ENCODE data around the gene ADIRF. TPM values are rescaled to one million over a fixed set of nuclear protein-coding genes. Genes with fewer than 3 reads are reported as not detected.

ADIRF gene
- 24.2 and 47.5 TPM in 2 replicates for total RNA-seq

DNA sequence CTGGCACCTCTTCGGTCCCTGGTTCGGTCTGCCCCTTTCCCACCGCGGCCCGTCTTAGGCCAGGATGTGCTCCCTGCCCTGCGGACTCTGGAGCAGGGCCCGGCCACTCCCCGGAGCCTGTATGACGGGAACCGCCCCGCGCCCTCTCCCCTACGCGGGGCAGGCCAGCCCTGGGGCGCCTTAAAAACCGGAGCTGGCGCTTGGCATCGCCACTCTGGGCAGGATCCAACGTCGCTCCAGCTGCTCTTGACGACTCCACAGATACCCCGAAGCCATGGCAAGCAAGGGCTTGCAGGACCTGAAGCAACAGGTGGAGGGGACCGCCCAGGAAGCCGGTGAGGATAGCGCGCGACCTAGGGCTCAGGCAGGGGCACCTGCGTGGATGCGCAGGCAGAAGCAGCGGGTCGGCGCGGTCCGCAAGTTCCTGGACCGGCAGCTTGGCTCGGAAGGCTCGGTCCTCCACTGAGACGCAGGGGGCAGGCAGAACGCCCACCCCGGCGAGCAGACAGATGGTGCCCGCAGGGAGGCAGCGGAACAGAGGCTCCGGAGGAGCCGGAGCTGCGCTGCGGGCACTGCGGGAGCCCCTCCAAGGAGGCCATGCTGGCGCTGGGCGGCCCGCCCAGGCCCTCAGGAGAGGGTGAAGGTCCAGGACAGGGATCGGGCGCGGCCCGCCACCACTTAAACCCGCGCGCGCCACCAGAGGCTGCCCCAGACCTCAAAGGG lies at the start of gene ADIRF:
TSS of gene ADIRF (plus strand) at position 212 of the 723 bp plus-strand sequence. CDS start at position 275, 63 bp downstream.

DNA sequence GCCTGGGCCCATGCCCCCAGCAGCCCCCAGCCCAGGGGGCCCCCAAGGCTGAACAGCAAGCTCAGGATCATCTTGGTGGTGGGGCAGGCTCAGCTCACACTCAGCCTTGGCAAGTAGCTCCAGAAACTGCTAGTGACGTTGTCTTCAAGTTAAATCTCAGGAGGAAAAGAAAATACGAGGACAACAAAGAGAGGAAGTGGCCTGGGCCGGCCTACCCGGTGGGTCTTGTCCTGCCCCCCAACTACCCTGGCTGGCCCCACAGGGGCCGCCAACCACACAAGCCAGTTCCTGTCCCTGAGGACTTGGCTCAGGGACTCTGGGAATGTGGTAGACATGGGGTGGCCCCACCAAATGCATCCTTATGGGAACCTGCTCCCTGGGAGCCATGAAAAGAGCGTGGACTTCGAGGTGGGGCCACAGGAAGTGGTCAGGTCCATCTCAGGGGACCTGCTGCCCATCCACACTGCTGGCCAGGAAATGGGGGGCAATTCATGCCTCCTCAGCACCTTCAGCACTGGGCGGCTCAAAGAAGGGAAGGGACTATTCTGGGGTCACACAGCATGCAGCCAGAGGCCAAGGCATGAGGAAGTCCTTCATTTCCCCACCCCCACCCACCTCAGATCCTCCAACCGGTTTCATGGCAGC lies 10.7 kb upstream of the ADIRF start, which contains the start of gene MMRN2:
TSS of gene MMRN2 (minus strand) at position 145 of the 645 bp plus-strand sequence. CDS start at position 71, 74 bp downstream.

DNA sequence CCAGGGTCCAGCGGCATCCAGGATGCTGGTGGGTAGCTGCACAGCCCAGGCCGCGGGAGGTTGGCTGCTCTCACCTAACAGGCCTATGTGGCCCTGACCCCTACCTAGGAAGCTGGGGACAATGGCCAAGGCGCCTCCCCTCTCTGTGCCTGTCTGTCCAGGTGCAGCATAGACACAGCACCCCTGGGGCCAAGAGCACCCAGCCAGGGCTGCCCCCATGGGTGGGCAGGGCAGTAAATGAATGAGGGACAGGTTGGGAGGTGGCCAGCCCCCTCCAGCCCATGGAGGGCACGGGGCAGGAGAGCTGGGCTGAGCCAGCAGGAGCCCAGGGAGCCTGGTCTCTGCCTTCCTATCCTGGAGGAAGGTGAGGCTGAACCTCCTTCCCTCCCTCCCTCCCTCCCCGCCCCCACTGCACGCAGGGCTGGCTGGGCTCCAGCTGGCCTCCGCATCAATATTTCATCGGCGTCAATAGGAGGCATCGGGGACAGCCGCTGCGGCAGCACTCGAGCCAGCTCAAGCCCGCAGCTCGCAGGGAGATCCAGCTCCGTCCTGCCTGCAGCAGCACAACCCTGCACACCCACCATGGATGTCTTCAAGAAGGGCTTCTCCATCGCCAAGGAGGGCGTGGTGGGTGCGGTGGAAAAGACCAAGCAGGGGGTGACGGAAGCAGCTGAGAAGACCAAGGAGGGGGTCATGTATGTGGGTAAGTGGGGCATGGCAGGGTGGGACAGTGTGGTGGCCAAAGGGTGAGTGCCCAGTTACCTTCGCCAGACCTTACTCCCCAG lies 10.0 kb upstream of the ADIRF start, which contains the start of gene SNCG:
TSS of gene SNCG (plus strand) at position 484 of the 785 bp plus-strand sequence. CDS start at position 583, 99 bp downstream.

DNA sequence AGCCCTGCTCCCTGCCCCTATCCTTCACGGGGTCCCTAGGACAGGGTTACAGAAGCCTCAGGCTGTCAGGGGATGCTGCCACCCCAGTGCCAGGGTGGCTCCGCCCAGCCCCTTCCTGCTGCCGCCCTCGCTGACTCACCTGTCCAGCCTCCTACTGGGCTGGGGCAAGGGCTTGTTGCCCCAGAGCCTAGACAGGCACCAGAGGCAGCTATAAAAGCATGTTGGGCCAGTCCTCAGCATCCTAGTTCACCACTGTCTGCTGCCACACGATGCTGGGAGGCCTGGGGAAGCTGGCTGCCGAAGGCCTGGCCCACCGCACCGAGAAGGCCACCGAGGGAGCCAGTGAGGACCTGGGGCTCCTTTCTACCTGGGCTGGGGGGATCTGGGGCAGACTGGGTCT lies 51.8 kb downstream of the ADIRF start, which contains the start of gene FAM25A:
TSS of gene FAM25A (plus strand) at position 239 of the 400 bp plus-strand sequence. CDS start at position 270, 31 bp downstream.

Other genes starting within 250 kb of the ADIRF start
- 0.34 and 0.98 TPM in 2 replicates for gene BMPR1A, start 211.9 kb upstream of the ADIRF start, total RNA-seq
- gene MMRN2, start 10.9 kb upstream of the ADIRF start, total RNA-seq, result 39.1 and 93.6 TPM in 2 replicates
- gene SNCG, start 9.9 kb upstream of the ADIRF start, total RNA-seq, result 153 and 248 TPM in 2 replicates
- not detected in 2 replicates for gene FAM25A, start 51.8 kb downstream of the ADIRF start, total RNA-seq
- 158 and 180 TPM in 2 replicates for gene GLUD1, start 126.4 kb downstream of the ADIRF start, total RNA-seq
- gene SHLD2, start 126.7 kb downstream of the ADIRF start, total RNA-seq, result 26.0 and 26.8 TPM in 2 replicates

Measured in dermis lymphatic vessel endothelial cell (primary cell).